ENCODE measurements around the gene NOC3L. TPM values are rescaled to one million over a fixed set of nuclear protein-coding genes. Genes with fewer than 3 reads are reported as not detected.

Gene NOC3L
- total RNA-seq, 2 experiments from 2014 or later: 31.6 to 37.1 TPM

- Histone ChIP-seq H3K36me3 (ENCODE audit: insufficient read depth, low read length) (peaks cover 45% of the 10 kb centered on the region), H2AFZ (ENCODE audit: low read length) (no peak overlapping the region), H4K20me1 (ENCODE audit: insufficient read depth, low read length) (peaks cover 5% of the 10 kb centered on the region; the same call in 1 of the 2 replicates), H3K79me2 (ENCODE audit: insufficient read depth, low read depth, low read length) (no peaks in the 10 kb centered on the region), H3K9me2 (ENCODE audit: insufficient read depth, low read length) (no peaks in the 10 kb centered on the region), H3K27ac (ENCODE audit: low read depth, low read length, poor library complexity, severe bottlenecking) (no peak overlapping the region), H3K4me1 (ENCODE audit: insufficient read depth, low read length, poor library complexity, severe bottlenecking) (no peaks in the 10 kb centered on the region), H3K4me3 (ENCODE audit: low read depth, low read length, poor library complexity, severe bottlenecking) (no peak overlapping the region), H3K4me2 (ENCODE audit: low read length) (no peak overlapping the region), H3K9me3 (ENCODE audit: low read length) (no peaks in the 10 kb centered on the region)
- no TSS peak for BruUV-seq (replicated peaks)
- ChIA-PET POLR2A (interaction anchor here (0.6 to 1.2 kb wide), 4 partner anchors 13 to 573 kb away, joined by 3 to 4 read pairs (median 4); no protein-coding TSS in a partner anchor), CTCF (ENCODE audit: unreplicated experiment) (no interaction called here)
- peak; percentile 70 for DNase-seq (ENCODE audit: low spot score)
- peak; percentile 96 for TF ChIP-seq CTCF (conservative IDR thresholded peaks at IDR 0.05; ENCODE audit: low read length)
- TF ChIP-seq EZH2phosphoT487 (IDR thresholded peaks at IDR 0.05; ENCODE audit: borderline replicate concordance, low read depth, low read length): no peak
- intact Hi-C loops (cut with micrococcal nuclease; ENCODE audit: unreplicated experiment): no loop called here
Measured at GRCh38 chr10:94320285-94320914, 42.3 kb downstream of the NOC3L start.

GRCh38 chr10:94316560-94316959, 46.2 kb downstream of the NOC3L start:
- H3K36me3 ChIP-seq (ENCODE audit: insufficient read depth, low read length): peaks cover 9% of the 10 kb centered on the region; the same call in 1 of the 2 replicates
- H3K4me3 ChIP-seq (ENCODE audit: low read depth, low read length, poor library complexity, severe bottlenecking): no peak overlapping the region
- POLR2A ChIA-PET: interaction anchor here (0.5 kb wide), 1 partner anchor 121 kb away, joined by 3 read pairs; no protein-coding TSS in a partner anchor
- no peak overlapping the region for H3K27ac ChIP-seq (ENCODE audit: low read depth, low read length, poor library complexity, severe bottlenecking)
- H4K20me1 ChIP-seq (ENCODE audit: insufficient read depth, low read length): peaks cover 5% of the 10 kb centered on the region; the same call in 1 of the 2 replicates
- TF ChIP-seq EZH2phosphoT487 (IDR thresholded peaks at IDR 0.05; ENCODE audit: borderline replicate concordance, low read depth, low read length): no peak
- no peak for TF ChIP-seq CTCF (conservative IDR thresholded peaks at IDR 0.05; ENCODE audit: low read length)
- no peaks in the 10 kb centered on the region for H3K79me2 ChIP-seq (ENCODE audit: insufficient read depth, low read depth, low read length)
- intact Hi-C loops (cut with micrococcal nuclease; ENCODE audit: unreplicated experiment): no loop called here
- H3K9me3 ChIP-seq (ENCODE audit: low read length): no peaks in the 10 kb centered on the region
- CTCF ChIA-PET (ENCODE audit: unreplicated experiment): no interaction called here
- no peak overlapping the region for H2AFZ ChIP-seq (ENCODE audit: low read length)
- H3K4me2 ChIP-seq (ENCODE audit: low read length): no peak overlapping the region
- no peaks in the 10 kb centered on the region for H3K9me2 ChIP-seq (ENCODE audit: insufficient read depth, low read length)
- DNase-seq (ENCODE audit: low spot score): no peak
- H3K4me1 ChIP-seq (ENCODE audit: insufficient read depth, low read length, poor library complexity, severe bottlenecking): no peaks in the 10 kb centered on the region
- no TSS peak for BruUV-seq (replicated peaks)

GRCh38 chr10:94315975-94316464, 46.7 kb downstream of the NOC3L start:
- Histone ChIP-seq H2AFZ (ENCODE audit: low read length) (no peak overlapping the region), H4K20me1 (ENCODE audit: insufficient read depth, low read length) (peaks cover 5% of the 10 kb centered on the region; the same call in 1 of the 2 replicates), H3K4me2 (ENCODE audit: low read length) (no peak overlapping the region), H3K4me3 (ENCODE audit: low read depth, low read length, poor library complexity, severe bottlenecking) (no peak overlapping the region), H3K9me2 (ENCODE audit: insufficient read depth, low read length) (no peaks in the 10 kb centered on the region), H3K9me3 (ENCODE audit: low read length) (no peaks in the 10 kb centered on the region), H3K4me1 (ENCODE audit: insufficient read depth, low read length, poor library complexity, severe bottlenecking) (no peaks in the 10 kb centered on the region), H3K36me3 (ENCODE audit: insufficient read depth, low read length) (peaks cover 5% of the 10 kb centered on the region; the same call in 1 of the 2 replicates), H3K27ac (ENCODE audit: low read depth, low read length, poor library complexity, severe bottlenecking) (no peak overlapping the region), H3K79me2 (ENCODE audit: insufficient read depth, low read depth, low read length) (no peaks in the 10 kb centered on the region)
- BruUV-seq (replicated peaks): no TSS peak
- CTCF ChIA-PET (ENCODE audit: unreplicated experiment): no interaction called here
- no peak for DNase-seq (ENCODE audit: low spot score)
- intact Hi-C loops (cut with micrococcal nuclease; ENCODE audit: unreplicated experiment): no loop called here
- POLR2A ChIA-PET: interaction anchor here (0.5 to 0.7 kb wide), 2 partner anchors 15 to 122 kb away, joined by 3 read pairs; no protein-coding TSS in a partner anchor
- TF ChIP-seq EZH2phosphoT487 (IDR thresholded peaks at IDR 0.05; ENCODE audit: borderline replicate concordance, low read depth, low read length): no peak
- no peak for TF ChIP-seq CTCF (conservative IDR thresholded peaks at IDR 0.05; ENCODE audit: low read length)
